RKO (cell line): ENCODE measurements around the gene MCM3.

Experiments used
- DNase-seq: peaks from one replicate; pipeline ENCODE4 v3.0.0-alpha.2; 2016; ENCODE audit warnings: low spot score

MCM3 gene

DNA sequence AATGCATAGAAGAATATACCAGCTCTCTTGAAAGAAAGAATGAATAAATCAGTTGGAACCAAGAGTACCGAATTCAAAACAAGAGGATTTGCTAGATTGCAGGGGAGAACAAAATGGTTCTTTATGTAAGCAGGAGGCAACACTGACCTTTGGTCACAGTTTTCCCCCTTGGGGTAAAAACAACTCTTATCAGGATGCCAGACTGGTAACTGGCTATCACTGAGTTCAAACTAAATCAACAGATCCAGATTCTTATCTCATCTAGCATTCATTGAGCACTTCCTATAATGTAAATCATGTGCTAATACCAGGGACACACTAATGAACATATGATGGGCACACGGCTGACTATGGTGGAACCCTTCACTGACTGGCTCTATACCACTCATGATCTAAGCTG is 35.5 kb downstream of the MCM3 start:
- no peak for DNase-seq

- no peak for DNase-seq
Measured at GRCh38 chr6:52245425-52245824, 39.1 kb downstream of the MCM3 start.

DNA sequence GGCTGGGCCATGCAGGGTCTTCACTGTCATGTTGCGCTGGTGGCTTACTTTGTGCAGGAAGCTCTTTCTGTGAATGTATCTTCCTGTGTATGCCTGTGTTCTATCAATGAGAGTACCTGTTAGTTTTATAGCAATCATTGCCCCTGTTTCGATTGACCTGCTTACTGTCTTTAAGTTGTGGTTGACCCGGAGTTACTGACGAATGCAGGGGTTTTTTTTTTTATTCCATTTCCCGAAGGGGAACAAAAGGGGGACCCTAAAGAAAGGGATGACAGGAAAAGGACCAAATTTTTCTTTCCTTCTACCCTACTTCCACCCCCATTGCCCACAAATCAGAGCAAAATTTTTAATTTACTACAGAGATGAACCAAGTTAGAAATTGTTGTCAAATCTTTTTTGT is 40.1 kb downstream of the MCM3 start, which contains the start of gene IL17F:
IL17F (minus strand) TSS at position 101 of the 400 bp plus-strand sequence; CDS start at position 30, 71 bp downstream.
- DNase-seq = no peak

GRCh38 chr6:52243282-52243893 is 41.2 kb downstream of the MCM3 start:
- DNase-seq = no peak

DNA sequence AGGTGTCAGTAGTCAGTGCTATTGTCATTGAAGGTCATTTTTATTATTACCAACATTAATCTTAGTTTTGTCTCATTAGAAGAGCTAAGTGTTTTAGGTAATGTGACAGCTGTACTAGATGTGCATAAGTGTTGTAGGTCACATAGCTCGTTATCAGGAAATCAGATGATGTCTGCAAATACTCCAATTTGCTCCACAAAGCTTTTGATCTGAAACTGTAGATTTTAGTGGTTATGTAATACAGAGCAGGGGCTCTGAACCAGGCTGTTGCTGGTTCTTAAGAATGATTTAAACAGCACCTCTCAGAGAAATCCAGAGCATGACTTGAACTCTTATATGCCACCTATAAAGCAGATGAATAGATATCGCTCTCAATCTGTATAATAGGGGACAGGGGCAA is 42.7 kb downstream of the MCM3 start:
- DNase-seq = no peak

- peak; percentile 95 for DNase-seq
Measured at GRCh38 chr6:52233975-52234823, 50.3 kb downstream of the MCM3 start.

DNA sequence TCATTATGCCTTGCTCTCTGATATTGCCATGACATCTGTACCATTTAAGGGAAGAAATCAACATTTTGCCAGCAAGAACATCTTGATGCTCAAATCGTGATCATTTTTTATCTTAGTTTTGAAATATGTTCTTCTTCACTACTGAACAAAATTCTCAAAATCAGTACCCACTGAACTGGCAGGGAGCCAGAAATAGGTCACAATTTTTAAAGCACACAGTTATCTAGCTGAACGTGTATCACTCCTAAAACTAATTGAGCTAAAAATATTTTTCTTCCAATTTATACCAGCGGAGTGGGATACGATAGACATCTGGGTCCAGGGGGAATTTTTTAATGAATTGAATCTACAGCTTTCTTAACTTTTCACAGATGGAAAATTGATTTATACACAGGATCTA is 51.5 kb downstream of the MCM3 start:
- no peak for DNase-seq

DNA sequence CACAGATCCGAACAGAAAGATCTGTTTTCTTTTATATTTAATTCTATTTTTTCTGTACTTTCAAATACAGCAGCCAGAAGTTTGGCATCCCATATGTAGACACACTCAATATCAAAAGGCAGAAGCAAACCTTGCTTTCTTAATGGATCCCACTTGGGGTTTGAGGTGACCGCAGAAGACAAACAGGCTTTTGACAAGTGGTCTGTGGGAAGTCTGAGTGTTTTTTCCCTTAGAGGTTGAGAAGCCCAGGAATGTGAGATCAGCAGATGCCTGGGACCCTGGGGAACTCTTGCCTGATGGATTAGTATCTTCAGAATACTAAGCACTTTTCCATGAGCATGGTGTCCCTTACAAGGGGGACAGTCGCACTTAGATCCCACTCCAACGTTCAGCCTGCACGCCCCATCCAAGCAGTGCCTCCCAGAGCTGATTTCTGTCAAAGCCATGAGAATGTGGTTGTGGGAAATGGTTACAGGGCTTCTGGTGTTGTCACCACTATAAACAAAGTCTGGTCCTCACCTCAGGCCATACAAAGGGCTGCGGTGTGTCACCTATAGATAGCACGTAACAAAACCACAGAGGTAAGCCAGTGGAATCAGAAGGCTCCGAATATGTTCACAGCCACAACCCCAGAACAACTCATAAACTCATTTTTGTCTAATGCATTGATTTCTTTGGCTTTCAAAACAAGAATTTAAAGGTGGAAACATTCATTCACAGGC is 53.0 kb downstream of the MCM3 start:
- DNase-seq = no peak

DNA sequence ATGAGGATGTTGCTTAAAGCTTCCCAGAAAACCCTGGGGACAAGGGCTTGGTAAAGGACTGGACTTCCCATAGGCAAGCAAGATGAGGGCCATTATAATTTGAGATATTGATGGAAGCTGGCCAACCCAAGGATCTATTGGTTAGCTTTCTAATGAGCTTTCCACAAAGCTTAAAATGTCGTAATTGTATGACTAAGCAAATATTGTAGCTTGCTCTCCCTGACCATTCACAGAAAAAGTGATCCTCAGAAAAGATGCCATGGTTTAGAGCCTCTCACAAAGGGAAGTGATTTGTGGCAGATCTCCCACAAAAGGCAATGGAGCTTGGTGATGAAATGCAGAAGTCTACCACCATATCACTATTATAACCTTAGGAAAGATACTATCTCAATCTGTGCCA is 53.9 kb downstream of the MCM3 start:
- DNase-seq = no peak

GRCh38 chr6:52227495-52227894 is 57.0 kb downstream of the MCM3 start:
- no peak for DNase-seq

GRCh38 chr6:52221302-52221701 is 63.2 kb downstream of the MCM3 start:
- no peak for DNase-seq

GRCh38 chr6:52217761-52218160 is 66.8 kb downstream of the MCM3 start:
- DNase-seq = no peak

GRCh38 chr6:52216932-52217575 is 67.5 kb downstream of the MCM3 start:
- DNase-seq = no peak

GRCh38 chr6:52215787-52216186 is 68.8 kb downstream of the MCM3 start:
- DNase-seq = no peak
